HG03565 (cell line): ENCODE data around the gene WDR89.
"Not testable (repeated sequence)": the region's sequence is repeated elsewhere in the genome, so short reads cannot be mapped to it uniquely, and the experiment has no call there.

Experiments used
- ATAC-seq: cut with Tn5 transposase; IDR thresholded peaks from one replicate; pipeline ENCODE4 v1.9.1; 2021; ENCODE audit warnings: mild to moderate bottlenecking, moderate library complexity; ENCODE audit not compliant: unreplicated experiment

The WDR89 gene

GRCh38 chr14:63603749-63604277, 37.9 kb downstream of the WDR89 start:
- no peak for ATAC-seq

DNA sequence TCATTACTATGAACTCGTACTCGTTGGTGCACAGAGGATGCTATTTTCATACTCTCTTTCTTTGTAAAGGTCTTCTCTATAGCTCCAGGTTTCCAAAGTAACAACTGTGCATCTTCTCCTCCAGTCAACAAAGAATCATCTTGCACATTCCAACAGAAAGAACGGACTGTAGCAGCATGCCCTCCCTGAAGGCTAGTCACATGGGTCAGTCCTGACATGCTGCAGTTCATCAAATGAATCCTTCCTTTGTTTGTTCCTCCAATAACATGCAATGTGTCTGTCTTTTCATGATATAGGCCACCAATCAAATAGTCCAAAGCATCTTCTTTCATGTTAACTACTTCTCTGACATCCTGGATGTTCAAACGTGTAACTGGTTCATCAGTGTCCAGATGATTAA, 42.9 kb downstream of the WDR89 start:
- no peak for ATAC-seq

GRCh38 chr14:63596998-63597658, 44.5 kb downstream of the WDR89 start:
- ATAC-seq = no peak

- ATAC-seq = no peak
Measured at GRCh38 chr14:63594455-63595372, 47.0 kb downstream of the WDR89 start.

DNA sequence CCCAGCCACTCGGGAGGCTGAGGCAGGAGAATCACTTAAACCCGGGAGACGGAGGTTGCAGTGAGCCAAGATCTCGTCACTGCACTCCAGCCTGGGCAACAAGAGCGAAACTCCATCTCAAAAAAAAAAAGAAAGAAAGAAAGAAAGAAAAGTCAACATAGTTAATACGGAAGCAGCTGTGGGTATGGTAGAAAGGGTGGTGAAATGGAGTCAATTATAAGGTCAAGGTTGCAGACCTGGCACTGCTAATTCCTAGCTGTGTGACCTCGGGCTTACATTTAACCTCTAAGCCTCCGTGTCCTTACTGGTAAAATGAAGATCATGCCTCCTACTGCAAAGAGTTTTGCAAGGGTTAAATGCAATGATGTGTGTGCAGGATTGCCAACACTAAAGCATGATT, 58.6 kb downstream of the WDR89 start:
- not testable (repeated sequence) for ATAC-seq

- no peak for ATAC-seq
Measured at GRCh38 chr14:63581491-63581890, 60.2 kb downstream of the WDR89 start.

- ATAC-seq = no peak
Measured at GRCh38 chr14:63578300-63578699, 63.4 kb downstream of the WDR89 start.

DNA sequence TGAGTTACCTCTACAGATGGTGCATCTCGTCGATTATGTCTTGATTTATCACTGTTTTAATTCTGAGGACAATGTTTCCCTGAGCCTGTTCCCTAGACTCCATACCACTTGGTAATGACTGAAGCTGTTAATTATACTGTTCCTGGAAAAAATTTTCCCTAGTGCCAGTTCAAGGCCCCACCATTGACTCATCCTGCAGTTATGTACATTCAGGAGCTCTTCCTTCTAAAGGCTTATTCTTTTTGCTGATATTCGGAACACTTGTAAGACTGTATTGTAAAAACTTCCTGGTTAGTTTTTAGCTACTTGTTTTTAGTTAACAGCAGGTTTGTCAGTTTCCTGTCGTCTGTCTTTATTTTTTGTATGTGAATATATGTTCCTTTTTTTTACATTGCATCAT, 68.1 kb downstream of the WDR89 start:
- ATAC-seq = no peak

DNA sequence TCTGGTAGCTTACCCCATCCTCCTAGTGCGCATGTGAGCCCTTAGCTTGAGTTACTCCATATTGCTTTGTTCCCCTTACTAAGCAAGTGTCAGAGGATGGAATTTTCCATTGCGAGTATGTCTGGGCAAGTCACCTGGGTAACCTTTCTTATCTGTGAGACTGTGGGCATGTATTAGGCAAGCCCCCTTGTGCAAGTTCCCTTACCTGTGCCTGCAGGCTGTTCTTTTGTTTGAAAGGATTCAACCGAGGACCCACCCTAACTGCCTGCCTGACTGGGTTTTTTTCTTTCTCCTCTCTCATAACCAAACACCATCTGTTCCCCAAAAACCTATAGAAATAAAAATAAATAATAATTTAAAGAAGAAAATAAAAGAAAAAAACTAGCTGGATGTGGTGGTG, 76.2 kb downstream of the WDR89 start:
- no peak for ATAC-seq

- no peak for ATAC-seq
Measured at GRCh38 chr14:63564318-63564717, 77.4 kb downstream of the WDR89 start.

GRCh38 chr14:63563370-63564026, 78.2 kb downstream of the WDR89 start:
- no peak for ATAC-seq

- ATAC-seq = no peak
Measured at GRCh38 chr14:63562405-63562804, 79.3 kb downstream of the WDR89 start.

DNA sequence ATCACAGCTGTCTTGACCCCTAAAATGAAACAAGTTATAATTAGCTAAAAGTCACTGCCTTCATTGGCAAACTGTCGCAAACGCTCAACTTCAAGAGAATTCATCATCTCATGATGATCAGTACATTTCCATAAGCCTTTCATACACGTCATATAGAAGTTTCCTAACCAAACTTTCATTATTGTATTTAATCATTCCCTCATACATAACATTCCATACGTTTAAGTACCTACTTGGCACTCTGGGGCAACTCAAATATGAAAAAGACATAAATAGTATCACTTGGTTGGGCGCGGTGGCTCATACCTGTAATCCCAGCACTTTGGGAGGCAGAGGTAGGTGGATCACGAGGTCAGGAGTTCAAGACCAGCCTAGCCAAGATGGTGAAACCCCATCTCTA, 86.1 kb downstream of the WDR89 start:
- no peak for ATAC-seq

GRCh38 chr14:63551332-63551731, 90.3 kb downstream of the WDR89 start:
- no peak for ATAC-seq

DNA sequence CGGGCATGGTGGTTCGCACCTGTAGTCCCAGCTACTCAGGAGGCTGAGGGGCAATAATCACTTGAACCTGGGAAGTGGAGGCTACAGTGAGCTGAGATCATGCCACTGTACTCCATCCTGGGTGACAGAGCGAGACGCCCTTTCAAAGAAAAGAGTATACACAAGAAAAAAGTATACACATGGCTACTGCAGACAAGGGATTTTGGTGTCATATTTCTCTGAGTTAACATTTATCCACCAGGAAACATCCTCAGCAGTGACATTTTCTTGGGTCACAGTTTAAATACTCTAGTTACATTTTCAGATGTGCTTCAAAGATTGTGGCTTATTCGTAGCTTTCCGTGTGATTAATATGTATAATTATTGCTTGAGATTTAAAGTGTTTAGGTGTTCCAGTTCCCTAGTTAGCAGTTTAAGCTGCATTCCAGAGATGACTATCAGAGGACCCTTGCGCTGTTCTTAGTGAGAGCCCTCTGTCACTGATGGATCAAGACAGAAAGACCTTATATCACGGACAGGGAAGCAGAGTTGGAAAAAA, 93.8 kb downstream of the WDR89 start:
- ATAC-seq = no peak
